HG03066 (cell line): ENCODE results near the gene MPST.

Experiments used
- ATAC-seq: cut with Tn5 transposase; IDR thresholded peaks from one replicate; pipeline ENCODE4 v1.9.1; 2021; ENCODE audit warnings: low read depth; ENCODE audit not compliant: unreplicated experiment

MPST gene

GRCh38 chr22:37075046-37075445 is 55.5 kb downstream of the MPST start:
- ATAC-seq = no peak

DNA sequence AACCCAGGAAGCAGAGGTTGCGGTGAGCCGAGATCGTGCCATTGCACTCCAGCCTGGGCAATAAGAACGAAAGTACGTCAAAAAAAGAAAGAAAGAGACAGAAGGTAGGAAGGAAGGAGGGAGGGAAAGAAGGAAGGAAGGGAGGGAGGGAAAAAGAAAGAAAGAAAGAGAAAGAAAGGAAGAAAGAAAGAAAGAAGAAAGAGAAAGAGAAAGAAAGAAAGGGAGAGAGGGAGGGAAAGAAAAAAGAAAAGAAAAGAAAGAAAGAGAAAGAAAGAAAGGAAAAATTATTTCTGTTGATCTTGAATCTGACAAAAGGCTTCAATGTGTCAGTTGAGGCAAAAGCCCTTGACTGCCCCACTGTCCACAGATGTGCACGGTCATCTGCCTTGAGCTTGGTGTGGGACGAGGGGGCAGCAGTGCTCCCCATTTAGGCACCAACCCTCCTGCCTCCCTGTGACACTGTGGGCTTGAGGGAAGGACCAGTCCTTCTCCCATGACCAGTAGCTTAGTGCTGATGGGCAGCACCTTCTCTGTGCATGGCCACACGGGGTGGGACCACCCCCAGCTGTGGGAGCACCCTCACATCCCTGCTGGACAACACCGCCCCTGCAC is 56.4 kb downstream of the MPST start:
- ATAC-seq = no peak

- ATAC-seq = no peak
These were observed 58.4 kb downstream of the MPST start for GRCh38 chr22:37077802-37078448.

DNA sequence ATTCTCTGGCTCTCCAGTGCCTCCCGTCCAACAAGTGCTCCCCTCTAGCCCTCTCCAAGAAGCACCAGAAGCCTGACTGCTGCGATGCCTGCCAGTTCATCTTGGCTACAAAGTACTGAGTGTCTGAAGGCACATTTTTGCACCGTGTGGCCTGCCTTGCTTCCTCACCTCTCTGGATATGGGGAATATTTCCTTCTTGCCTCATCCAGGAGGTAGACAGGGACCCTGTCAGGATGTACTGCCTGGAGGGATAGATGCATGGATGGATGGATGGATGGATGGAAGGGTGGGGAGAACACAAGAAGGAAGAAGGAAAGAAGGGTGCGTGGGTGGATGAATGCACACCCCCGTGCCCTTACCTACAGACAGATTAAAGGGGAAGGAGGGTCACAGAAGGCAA is 59.6 kb downstream of the MPST start:
- no peak for ATAC-seq
